Measurements from ENCODE around the gene ESPNL. TPM values are rescaled to one million over a fixed set of nuclear protein-coding genes. Genes with fewer than 3 reads are reported as not detected.

The ESPNL gene
- total and polyA plus RNA-seq, 9 of the 15 experiments (the other 6 are each of a cell fraction or from before 2014, with no cell fraction given), result 0.03 to 0.09 (median 0.05) TPM; not detected in 3

DNA sequence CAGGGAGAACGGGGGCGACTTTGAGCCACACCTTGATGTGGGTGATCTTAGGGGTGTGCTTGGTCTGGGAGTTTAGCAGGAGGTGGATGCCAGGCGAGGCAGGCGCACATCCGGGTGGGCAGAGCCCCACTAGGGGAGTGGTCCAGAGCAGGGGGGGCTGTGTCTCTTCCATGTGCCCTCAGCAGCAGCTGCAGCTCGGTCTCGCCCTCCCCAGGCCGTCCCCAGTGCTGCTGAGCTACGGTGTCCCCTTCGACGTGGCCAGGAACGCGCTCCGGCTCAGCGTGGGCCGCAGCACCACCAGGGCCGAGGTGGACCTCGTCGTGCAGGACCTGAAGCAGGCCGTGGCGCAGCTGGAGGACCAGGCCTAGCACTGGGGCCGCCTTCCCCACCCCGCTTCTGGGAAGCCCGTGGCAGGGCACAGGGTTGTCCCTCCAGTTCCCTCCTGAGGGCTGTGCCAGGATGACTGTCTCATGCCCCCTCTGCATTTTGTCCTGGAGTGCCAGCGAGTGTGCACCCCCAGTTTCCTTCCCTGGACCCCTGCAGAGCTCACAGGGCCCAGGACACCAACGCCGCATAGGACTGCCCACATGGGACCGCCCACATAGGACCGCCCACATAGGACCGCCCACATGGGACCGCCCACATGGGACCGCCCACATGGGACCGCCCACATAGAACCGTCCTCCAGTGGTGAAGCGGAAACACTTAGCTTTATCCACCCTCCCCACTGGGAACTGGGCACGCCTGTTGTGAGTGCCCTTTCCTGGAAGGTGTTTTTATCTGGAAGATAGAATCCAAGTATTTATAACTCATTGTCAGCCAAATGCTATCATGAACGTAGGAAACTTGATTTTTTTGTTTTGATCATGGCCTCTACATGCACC, 1.9 kb upstream of the ESPNL start (continued):
- TF ChIP-seq ZKSCAN3 (CRISPR knock-in tag; IDR thresholded peaks at IDR 0.05) (no peak), ETV5 (CRISPR knock-in tag; IDR thresholded peaks at IDR 0.05; ENCODE audit: low read depth) (no peak), CBX1 (IDR thresholded peaks at IDR 0.05; ENCODE audit: low read depth) (no peak), EGR1 (conservative IDR thresholded peaks at IDR 0.05) (peak; percentile 89)
- TF ChIP-seq, protein P1, sequence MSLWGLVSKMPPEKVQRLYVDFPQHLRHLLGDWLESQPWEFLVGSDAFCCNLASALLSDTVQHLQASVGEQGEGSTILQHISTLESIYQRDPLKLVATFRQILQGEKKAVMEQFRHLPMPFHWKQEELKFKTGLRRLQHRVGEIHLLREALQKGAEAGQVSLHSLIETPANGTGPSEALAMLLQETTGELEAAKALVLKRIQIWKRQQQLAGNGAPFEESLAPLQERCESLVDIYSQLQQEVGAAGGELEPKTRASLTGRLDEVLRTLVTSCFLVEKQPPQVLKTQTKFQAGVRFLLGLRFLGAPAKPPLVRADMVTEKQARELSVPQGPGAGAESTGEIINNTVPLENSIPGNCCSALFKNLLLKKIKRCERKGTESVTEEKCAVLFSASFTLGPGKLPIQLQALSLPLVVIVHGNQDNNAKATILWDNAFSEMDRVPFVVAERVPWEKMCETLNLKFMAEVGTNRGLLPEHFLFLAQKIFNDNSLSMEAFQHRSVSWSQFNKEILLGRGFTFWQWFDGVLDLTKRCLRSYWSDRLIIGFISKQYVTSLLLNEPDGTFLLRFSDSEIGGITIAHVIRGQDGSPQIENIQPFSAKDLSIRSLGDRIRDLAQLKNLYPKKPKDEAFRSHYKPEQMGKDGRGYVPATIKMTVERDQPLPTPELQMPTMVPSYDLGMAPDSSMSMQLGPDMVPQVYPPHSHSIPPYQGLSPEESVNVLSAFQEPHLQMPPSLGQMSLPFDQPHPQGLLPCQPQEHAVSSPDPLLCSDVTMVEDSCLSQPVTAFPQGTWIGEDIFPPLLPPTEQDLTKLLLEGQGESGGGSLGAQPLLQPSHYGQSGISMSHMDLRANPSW (CRISPR knock-in tag; IDR thresholded peaks at IDR 0.05), result no peak
